NCI-H82 (cell line): Measurements from ENCODE around the gene PDE8B.
A peak's percentile ranks its signal among the peaks of the same experiment; 100 is the strongest.

ENCODE experiments used
- DNase-seq: peaks from one replicate; lab custom pipeline; 2025; lab: John Stamatoyannopoulos, UW

Gene PDE8B

DNA sequence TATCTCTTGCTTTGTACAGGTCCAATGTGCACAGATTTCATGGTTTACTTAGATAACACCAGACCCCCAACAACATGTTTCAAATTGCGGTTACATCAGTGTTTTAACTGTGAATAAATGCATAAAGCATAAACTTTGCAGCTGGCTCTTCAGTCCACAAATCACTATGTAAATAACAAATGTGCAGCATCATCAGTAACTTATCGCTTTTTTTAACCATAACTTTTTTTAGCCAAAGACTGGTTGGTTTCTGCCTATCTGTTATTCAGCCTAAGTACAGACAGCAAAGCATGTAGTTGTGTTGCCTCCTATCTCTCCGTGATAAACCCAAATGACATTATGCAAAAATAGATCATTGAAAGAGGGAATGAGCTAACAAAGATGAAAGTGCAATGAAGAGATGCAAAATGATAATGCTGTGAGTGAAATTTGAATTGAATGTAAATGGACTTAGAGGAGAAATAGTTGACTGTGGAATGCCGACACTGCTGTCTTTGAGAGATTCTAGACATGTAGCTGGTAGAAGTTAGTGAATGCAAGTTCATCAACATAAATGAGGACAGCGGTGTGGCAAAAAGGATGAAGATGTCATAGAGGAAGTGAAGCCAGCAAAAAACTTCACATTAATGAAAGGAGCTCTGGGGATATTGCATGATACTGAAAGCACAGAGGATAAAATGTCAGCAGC, 108.8 kb downstream of the PDE8B start:
- DNase-seq, result no peak

DNA sequence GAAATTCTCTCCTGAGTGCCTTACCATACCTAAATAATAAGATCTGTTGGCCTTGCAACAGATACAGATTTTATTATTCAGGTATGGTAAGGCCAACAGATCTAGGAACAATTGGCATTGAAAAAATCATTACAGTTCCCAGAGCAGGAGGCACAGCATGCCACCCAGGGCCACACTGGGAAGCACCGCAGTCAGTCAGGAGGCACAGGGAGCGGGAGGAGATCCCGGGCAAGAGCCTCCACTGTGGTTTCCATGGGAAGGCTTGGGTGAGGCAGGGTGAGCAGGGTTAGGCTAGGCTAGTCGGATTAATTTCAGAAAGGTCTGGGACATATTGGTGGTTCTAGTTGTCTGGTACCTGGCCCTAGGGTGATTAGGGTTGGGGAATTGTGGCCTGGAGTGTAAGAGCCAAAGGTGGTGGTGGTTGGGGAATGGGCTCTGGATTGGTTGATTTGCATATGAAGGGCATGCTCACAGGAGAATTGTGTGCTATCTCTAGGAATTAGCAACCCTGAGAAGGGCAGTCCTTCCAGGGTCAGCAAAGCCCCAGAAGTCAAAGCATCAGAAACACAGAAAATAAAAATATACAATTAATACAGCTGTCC, 111.4 kb downstream of the PDE8B start:
- DNase-seq, result no peak

GRCh38 chr5:77322406-77322805, 111.9 kb downstream of the PDE8B start:
- DNase-seq, result no peak

DNA sequence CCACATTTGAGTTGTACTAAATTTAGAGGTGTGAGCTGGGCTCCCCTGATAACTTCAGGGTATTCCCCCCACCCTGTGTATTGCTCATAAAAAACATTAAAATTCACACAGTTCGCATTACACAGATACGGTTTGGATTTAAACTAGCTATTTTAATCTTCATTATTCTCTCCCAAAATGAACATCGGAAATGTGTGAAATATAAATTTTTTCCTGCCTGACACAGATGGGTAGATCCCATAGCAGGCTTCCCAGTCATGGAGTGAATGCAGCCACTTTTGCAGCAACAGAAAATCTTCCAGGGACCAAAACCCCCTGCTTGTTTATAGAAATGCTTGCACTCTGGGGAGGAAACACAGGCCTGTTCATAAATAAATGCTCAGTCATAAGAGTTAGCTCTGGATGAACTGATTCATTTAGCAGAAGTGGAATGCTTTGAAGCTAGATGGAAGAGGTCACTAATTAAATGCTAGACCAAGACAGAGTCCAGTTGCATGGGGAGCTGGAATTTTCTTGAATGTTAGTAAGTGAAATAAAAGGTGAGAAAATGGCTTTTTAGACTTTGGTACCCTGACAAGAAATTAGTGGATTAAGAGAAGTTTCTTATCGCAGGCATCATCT, 115.6 kb downstream of the PDE8B start:
- no peak for DNase-seq

GRCh38 chr5:77326986-77327734, 116.7 kb downstream of the PDE8B start:
- no peak for DNase-seq

- peak; percentile 14 for DNase-seq
Measured at GRCh38 chr5:77328930-77329647, 118.6 kb downstream of the PDE8B start.

GRCh38 chr5:77329664-77330430, 119.4 kb downstream of the PDE8B start:
- DNase-seq, result no peak

- no peak for DNase-seq
Measured at GRCh38 chr5:77333036-77333435, 122.6 kb downstream of the PDE8B start.

DNA sequence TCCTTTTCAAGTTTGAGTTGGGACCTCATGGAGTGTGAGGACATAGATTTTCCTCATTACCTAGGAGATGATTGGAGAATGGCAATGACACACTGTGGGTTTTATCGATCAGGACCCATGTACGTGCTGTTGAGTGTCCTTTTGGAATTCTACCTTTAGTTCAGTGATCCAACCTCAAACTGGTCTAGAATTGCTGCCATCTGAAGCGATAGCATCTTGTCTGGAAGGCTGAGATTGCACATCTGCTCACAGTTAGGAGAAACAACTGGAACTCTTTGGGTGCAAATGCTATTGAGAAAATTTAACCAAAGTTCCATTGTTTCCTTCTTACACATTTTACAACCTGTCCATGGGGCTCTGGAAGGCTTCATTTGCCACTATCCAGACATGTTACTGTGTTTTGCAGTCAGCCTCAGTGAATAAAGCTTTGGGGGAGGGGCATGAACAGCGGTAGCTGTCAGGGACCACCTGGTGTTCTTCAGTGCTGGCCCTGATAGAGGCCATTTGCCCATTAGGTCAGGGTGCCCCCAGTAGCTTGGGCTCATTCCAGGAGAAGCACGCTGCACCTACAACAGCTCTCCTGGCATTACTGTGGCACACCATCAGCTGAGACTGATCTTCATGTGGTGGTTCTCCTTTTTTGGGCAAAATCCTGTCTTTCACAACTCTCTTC, 123.1 kb downstream of the PDE8B start:
- peak; percentile 9 for DNase-seq

DNA sequence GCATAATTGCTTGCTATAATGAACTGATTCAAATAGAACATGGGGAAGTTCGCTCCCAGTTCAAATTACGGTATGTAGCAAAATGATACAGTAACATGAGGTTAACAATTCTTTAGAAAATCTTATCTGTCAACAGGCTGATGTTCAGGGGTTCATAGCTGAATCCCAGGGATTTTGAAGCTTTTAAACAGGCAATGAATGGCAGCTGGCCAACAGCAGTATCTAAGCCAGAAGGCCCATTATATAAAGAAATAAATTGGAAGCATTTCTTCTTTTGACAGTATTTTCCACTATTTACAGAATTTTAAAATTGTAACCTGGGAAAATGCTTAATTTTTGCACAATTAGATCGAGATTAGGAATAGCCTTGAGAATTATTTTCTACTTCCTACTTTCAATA, 126.8 kb downstream of the PDE8B start:
- peak; percentile 47 for DNase-seq

DNA sequence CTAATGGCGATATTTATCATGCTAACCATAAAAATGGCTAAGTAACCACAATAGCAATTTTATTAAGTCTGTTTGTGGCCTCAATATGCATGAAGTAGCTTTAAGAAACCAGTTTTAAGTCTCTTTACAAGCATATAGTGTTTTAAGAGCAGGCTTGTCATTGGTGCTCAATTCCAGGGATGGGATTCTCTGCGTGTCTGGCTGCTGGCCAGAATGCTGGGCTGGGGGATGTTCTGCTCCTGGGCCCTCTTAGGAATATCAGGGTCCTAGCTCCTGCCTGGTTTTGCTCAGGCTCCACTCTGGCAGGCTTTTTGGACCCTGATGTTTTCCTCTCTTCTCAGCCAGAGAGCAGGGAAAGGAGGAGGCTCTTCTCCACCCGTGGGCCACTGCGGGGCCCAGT, 127.2 kb downstream of the PDE8B start:
- DNase-seq, result peak; percentile 86

GRCh38 chr5:77339337-77339890, 128.9 kb downstream of the PDE8B start:
- DNase-seq, result no peak

DNA sequence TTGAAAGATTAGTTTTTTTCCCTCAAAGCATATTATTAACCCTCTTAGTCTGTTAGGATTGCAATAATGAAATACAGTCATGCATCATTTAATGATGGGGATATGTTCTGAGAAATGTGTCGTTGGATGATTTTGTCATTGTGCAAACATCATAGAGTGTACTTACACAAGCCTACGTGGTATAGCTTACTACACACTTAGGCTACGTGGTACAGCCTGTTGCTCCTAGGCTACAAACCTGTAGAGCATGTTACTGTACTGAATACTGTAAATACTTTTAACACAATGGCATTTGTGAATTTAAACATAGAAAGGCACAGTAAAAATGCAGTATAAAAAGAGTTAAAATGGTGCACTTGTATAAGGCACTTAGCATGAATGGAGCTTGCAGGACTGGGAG, 132.7 kb downstream of the PDE8B start:
- no peak for DNase-seq

- DNase-seq, result no peak
Measured at GRCh38 chr5:77347435-77348098, 137.1 kb downstream of the PDE8B start.

GRCh38 chr5:77353251-77353650, 142.8 kb downstream of the PDE8B start:
- no peak for DNase-seq

- no peak for DNase-seq
Measured at GRCh38 chr5:77354454-77354853, 144.0 kb downstream of the PDE8B start.

- DNase-seq, result no peak
Measured at GRCh38 chr5:77355080-77355479, 144.6 kb downstream of the PDE8B start.

DNA sequence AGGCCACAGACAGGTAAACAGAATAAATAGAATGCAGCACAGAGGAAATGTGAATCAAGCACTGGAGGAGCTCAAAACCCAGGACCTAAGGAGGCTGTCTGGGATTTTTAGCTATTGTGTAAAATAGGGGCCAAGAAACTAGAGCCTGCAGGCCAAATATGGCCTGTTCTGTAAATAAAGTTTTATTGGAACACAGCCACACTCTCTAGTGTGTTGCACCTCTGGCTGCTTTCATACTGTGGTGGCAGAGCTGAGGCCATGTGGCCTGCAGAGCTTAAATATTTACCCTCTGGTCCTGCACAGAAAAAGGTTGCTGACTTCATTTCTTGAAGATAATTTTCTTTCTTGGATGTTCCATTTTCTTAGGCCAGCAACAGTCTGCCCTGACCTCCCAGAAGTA, 145.3 kb downstream of the PDE8B start:
- DNase-seq, result no peak

DNA sequence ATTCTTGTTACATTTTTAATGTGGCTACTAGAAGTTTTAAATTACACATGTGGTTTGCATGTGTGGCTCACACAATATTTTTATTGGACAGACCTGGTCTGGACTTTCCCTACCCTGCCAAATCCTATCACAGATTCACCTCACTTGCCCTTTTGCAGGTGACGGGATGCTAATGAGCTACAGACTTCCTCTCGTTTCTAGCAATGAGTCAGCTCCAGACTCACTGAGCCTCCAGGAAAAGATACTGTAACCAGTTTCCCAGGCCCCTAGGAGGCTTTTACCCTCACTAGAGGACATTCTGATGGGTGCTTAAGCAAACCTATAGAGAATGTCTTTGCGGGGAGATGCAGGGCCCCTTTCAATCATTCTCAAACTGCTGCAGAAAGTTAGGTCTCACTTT, 146.3 kb downstream of the PDE8B start:
- peak; percentile 4 for DNase-seq
